ENCODE data around the gene FAM184A. TPM values are rescaled to one million over a fixed set of nuclear protein-coding genes. Genes with fewer than 3 reads are reported as not detected.
"Not testable (repeated sequence)": the region's sequence is repeated elsewhere in the genome, so short reads cannot be mapped to it uniquely, and the experiment has no call there.

Gene FAM184A
- total RNA-seq, 1 donor from 2014 or later: 15.9 TPM

- Histone ChIP-seq H3K27me3 (ENCODE audit: low read depth) (no peaks in the 10 kb centered on the region), H3K27ac (no peak overlapping the region), H3K9me3 (no peaks in the 10 kb centered on the region), H3K4me3 (no peak overlapping the region), H3K36me3 (no peaks in the 10 kb centered on the region), H3K4me1 (no peaks in the 10 kb centered on the region)
- ATAC-seq (no peak), DNase-seq (no peak)
- intact Hi-C loops (cut with DNase I): no loop called here
- TF ChIP-seq CTCF (IDR thresholded peaks at IDR 0.05): no peak
These were observed 76.4 kb downstream of the FAM184A start for GRCh38 chr6:119002069-119002468.

- ATAC-seq: no peak
- Histone ChIP-seq H3K36me3 (no peaks in the 10 kb centered on the region), H3K27me3 (ENCODE audit: low read depth) (no peaks in the 10 kb centered on the region), H3K27ac (no peak overlapping the region), H3K4me1 (no peaks in the 10 kb centered on the region), H3K9me3 (no peaks in the 10 kb centered on the region), H3K4me3 (no peak overlapping the region)
- DNase-seq: no peak
- TF ChIP-seq CTCF (IDR thresholded peaks at IDR 0.05): no peak
- intact Hi-C loops (cut with DNase I): no loop called here
These were observed 78.9 kb downstream of the FAM184A start for GRCh38 chr6:118999494-119000040.

- intact Hi-C loops (cut with DNase I); ATAC-seq; H3K4me1 ChIP-seq; H3K27me3 ChIP-seq (ENCODE audit: low read depth); H3K36me3 ChIP-seq; DNase-seq; H3K4me3 ChIP-seq; H3K9me3 ChIP-seq; H3K27ac ChIP-seq: not testable (repeated sequence)
These were observed 81.0 kb downstream of the FAM184A start for GRCh38 chr6:118997426-118997825.

GRCh38 chr6:118996289-118996820 lies 82.1 kb downstream of the FAM184A start:
- no peak overlapping the region for H3K27ac ChIP-seq
- intact Hi-C loops (cut with DNase I): no loop called here
- no peak for ATAC-seq
- no peaks in the 10 kb centered on the region for H3K36me3 ChIP-seq
- DNase-seq: no peak
- H3K9me3 ChIP-seq: no peaks in the 10 kb centered on the region
- no peaks in the 10 kb centered on the region for H3K4me1 ChIP-seq
- H3K27me3 ChIP-seq (ENCODE audit: low read depth): no peaks in the 10 kb centered on the region
- TF ChIP-seq CTCF (IDR thresholded peaks at IDR 0.05): no peak
- no peak overlapping the region for H3K4me3 ChIP-seq

GRCh38 chr6:118993803-118994251 lies 84.6 kb downstream of the FAM184A start:
- no peak overlapping the region for H3K4me3 ChIP-seq
- no peaks in the 10 kb centered on the region for H3K36me3 ChIP-seq
- H3K27me3 ChIP-seq (ENCODE audit: low read depth): no peaks in the 10 kb centered on the region
- TF ChIP-seq CTCF (IDR thresholded peaks at IDR 0.05): no peak
- no peak for DNase-seq
- H3K27ac ChIP-seq: no peak overlapping the region
- no peaks in the 10 kb centered on the region for H3K4me1 ChIP-seq
- ATAC-seq: no peak
- no peaks in the 10 kb centered on the region for H3K9me3 ChIP-seq
- intact Hi-C loops (cut with DNase I): no loop called here

GRCh38 chr6:118993358-118993757 lies 85.1 kb downstream of the FAM184A start:
- ATAC-seq: no peak
- DNase-seq: no peak
- no peak for TF ChIP-seq CTCF (IDR thresholded peaks at IDR 0.05)
- Histone ChIP-seq H3K27ac (no peak overlapping the region), H3K27me3 (ENCODE audit: low read depth) (no peaks in the 10 kb centered on the region), H3K4me1 (no peaks in the 10 kb centered on the region), H3K36me3 (no peaks in the 10 kb centered on the region), H3K4me3 (no peak overlapping the region), H3K9me3 (no peaks in the 10 kb centered on the region)
- intact Hi-C loops (cut with DNase I): no loop called here

Data from lower lobe of right lung (tissue), 2 donors.